Measurements from ENCODE around the gene PTPRT. TPM values are rescaled to one million over a fixed set of nuclear protein-coding genes. Genes with fewer than 3 reads are reported as not detected.

Gene PTPRT
- total and polyA plus RNA-seq, 12 donors = 0.04 to 0.53 (median 0.22) TPM; not detected in 1

- Histone ChIP-seq H3K27me3 (no peaks in the 10 kb centered on the region), H3K27ac (no peak overlapping the region), H3K4me1 (no peaks in the 10 kb centered on the region), H3K9me3 (peaks cover 0 to 6% (median 0%) of the 10 kb centered on the region in 11 donors), H3K36me3 (no peaks in the 10 kb centered on the region), H3K4me3 (no peak overlapping the region)
- intact Hi-C loops (cut with DNase I) = no loop called here
- DNase-seq (no peak), ATAC-seq (no peak)
- TF ChIP-seq CTCF (IDR thresholded peaks at IDR 0.05) = no peak
- 83 to 84% methylated on average over 3 of the region's 3 CpGs for WGBS, 2 donors
Measured at GRCh38 chr20:42837456-42837855, 352.2 kb downstream of the PTPRT start.

DNA sequence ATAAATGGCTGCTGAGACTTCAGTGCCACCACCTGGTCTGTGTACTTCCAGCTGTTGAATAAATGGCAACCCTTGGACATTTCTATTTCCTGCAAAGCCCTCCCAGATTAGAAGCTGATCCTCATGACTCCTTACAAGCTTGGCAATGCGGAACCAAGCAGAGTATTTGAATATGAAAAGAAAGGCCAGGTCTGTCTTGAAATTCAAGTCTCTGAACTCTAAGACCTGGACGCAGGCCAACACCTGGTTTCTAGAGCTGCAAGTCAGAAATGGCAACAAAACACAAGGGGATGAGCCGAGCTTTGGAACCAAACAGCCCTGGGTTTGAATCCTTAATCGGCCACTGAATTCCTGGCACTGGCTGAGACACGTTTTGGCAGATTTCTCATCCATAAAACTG lies 353.4 kb downstream of the PTPRT start:
- DNase-seq = no peak
- H3K4me1 ChIP-seq = no peaks in the 10 kb centered on the region
- WGBS, 2 donors = 68 to 71% methylated on average over 5 of the region's 5 CpGs
- H3K36me3 ChIP-seq = no peaks in the 10 kb centered on the region
- no peak overlapping the region for H3K27ac ChIP-seq
- H3K27me3 ChIP-seq = no peaks in the 10 kb centered on the region
- H3K4me3 ChIP-seq = no peak overlapping the region
- no peak for TF ChIP-seq CTCF (IDR thresholded peaks at IDR 0.05)
- H3K9me3 ChIP-seq = peaks cover 0 to 6% (median 0%) of the 10 kb centered on the region in 11 donors
- no peak for ATAC-seq
- intact Hi-C loops (cut with DNase I) = no loop called here

- ATAC-seq = no peak
- Histone ChIP-seq H3K27ac (no peak overlapping the region), H3K4me3 (no peak overlapping the region), H3K36me3 (no peaks in the 10 kb centered on the region), H3K27me3 (peaks cover 0 to 6% (median 0%) of the 10 kb centered on the region in 7 donors), H3K9me3 (peaks cover 0 to 2% (median 0%) of the 10 kb centered on the region in 11 donors), H3K4me1 (no peaks in the 10 kb centered on the region)
- WGBS, 2 donors = 60 to 65% methylated on average over 6 of the region's 6 CpGs
- intact Hi-C loops (cut with DNase I) = no loop called here
- DNase-seq = no peak
- no peak for TF ChIP-seq CTCF (IDR thresholded peaks at IDR 0.05)
Measured at GRCh38 chr20:42807876-42808275, 381.8 kb downstream of the PTPRT start.

GRCh38 chr20:42795111-42795695 lies 394.5 kb downstream of the PTPRT start:
- peaks cover 0 to 4% (median 0%) of the 10 kb centered on the region in 11 donors for H3K9me3 ChIP-seq
- ATAC-seq (no peak), DNase-seq (no peak)
- intact Hi-C loops (cut with DNase I) = loop anchor here in 1 of 10 donors (2.0 kb wide), 1 partner anchor 474 kb away; no protein-coding TSS in a partner anchor
- peaks cover 0 to 8% (median 4%) of the 10 kb centered on the region in 7 donors for H3K27me3 ChIP-seq
- no peak overlapping the region for H3K4me3 ChIP-seq
- no peaks in the 10 kb centered on the region for H3K36me3 ChIP-seq
- WGBS, 2 donors = 80 to 82% methylated on average over 11 of the region's 11 CpGs
- no peaks in the 10 kb centered on the region for H3K4me1 ChIP-seq
- H3K27ac ChIP-seq = no peak overlapping the region
- no peak for TF ChIP-seq CTCF (IDR thresholded peaks at IDR 0.05)

Data from heart right ventricle (tissue), 16 donors.